H1 (cell line): ENCODE measurements around the gene TMEM45A. TPM values are rescaled to one million over a fixed set of nuclear protein-coding genes. Genes with fewer than 3 reads are reported as not detected.

ENCODE experiments used
- CTCF ChIA-PET: fragments of 300-600 bp; sonication (Branson Sonifier 250); formaldehyde crosslinking; loops from one replicate; lab custom pipeline; 2021; ENCODE audit not compliant: partially characterized antibody; lab: Charles Lee
- POLR2A ChIA-PET: fragments of 300-600 bp; sonication (Branson Sonifier 250); formaldehyde crosslinking; loops from one replicate; lab custom pipeline; 2021; ENCODE audit warnings: inconsistent platforms; ENCODE audit not compliant: partially characterized antibody; lab: Charles Lee
- DNase-seq, 2 experiments: peaks; one replicate each; pipeline versions ENCODE4 v3.0.0 to v3.0.0-alpha.2; 2010 to 2022; ENCODE audit warnings: low spot score in 2 of 2, low read depth in 1 of 2, mixed read lengths in 1 of 2
- FAIRE-seq: peaks from 2 replicates; lab custom pipeline; 2011; peaks lifted over from hg19 to GRCh38; lab: Jason Lieb, UNC
- H2AFZ ChIP-seq: 2 replicates; pipeline ENCODE4 v1.8.1; 2012; ENCODE audit warnings: low read length, inconsistent platforms
- H2AK5ac ChIP-seq: 2 replicates; pipeline ENCODE4 v1.6.1; 2013; ENCODE audit warnings: low read depth, low read length
- H2BK120ac ChIP-seq: replicated peaks from 2 replicates; pipeline ENCODE3; 2013; ENCODE audit warnings: low read depth, low read length, inconsistent platforms
- H2BK12ac ChIP-seq: 2 replicates; pipeline ENCODE4 v1.6.1; 2013; ENCODE audit warnings: low read depth, low read length
- H2BK15ac ChIP-seq: 2 replicates; pipeline ENCODE4 v1.6.1; 2013; ENCODE audit warnings: low read length
- H2BK20ac ChIP-seq: 2 replicates; pipeline ENCODE4 v1.6.1; 2013; ENCODE audit warnings: low read length
- H2BK5ac ChIP-seq: 2 replicates; pipeline ENCODE4 v1.6.1; 2013; ENCODE audit warnings: low read depth, low read length
- H3K14ac ChIP-seq: 2 replicates; pipeline ENCODE4 v1.6.1; 2013; ENCODE audit warnings: inconsistent platforms; ENCODE audit not compliant: insufficient read length
- H3K18ac ChIP-seq: 2 replicates; pipeline ENCODE4 v1.6.1; 2013; ENCODE audit warnings: low read length; ENCODE audit errors: extremely low read depth
- H3K23ac ChIP-seq: 2 replicates; pipeline ENCODE4 v1.6.1; 2013; ENCODE audit warnings: inconsistent platforms; ENCODE audit not compliant: insufficient read length
- H3K23me2 ChIP-seq: 2 replicates; pipeline ENCODE4 v1.6.1; 2013; ENCODE audit warnings: low read depth, low read length
- H3K27ac ChIP-seq: 2 replicates; pipeline ENCODE4 v1.6.1; 2011; ENCODE audit warnings: low read depth, low read length, inconsistent platforms
- H3K27me3 ChIP-seq, 4 experiments: replicated peaks in 1 of 4; 1 replicate in 1 of 4; 2 replicates in 3 of 4; pipeline versions ENCODE4 v1.6.1 to v1.8.1; 2011 to 2013; ENCODE audit warnings: low read length in 3 of 4, mild to moderate bottlenecking in 3 of 4, inconsistent platforms in 2 of 4, mixed read lengths in 2 of 4, moderate library complexity in 1 of 4; ENCODE audit not compliant: control insufficient read depth in 3 of 4, insufficient read depth in 3 of 4; ENCODE audit errors: extremely low read depth in 1 of 4
- H3K36me3 ChIP-seq, 4 experiments: 2 replicates each; pipeline versions ENCODE4 v1.6.1 to v1.8.1; 2011 to 2013; ENCODE audit warnings: mild to moderate bottlenecking in 4 of 4, low read length in 3 of 4, moderate library complexity in 2 of 4, control low read depth in 1 of 4, inconsistent platforms in 1 of 4; ENCODE audit not compliant: insufficient read depth in 4 of 4, control insufficient read depth in 2 of 4
- H3K4ac ChIP-seq: replicated peaks from 2 replicates; pipeline ENCODE3; 2013; ENCODE audit warnings: low read length, low read depth, mixed read lengths, inconsistent platforms; ENCODE audit not compliant: insufficient read length
- H3K4me1 ChIP-seq, 4 experiments: replicated peaks in 1 of 4; 1 replicate in 1 of 4; 2 replicates in 3 of 4; pipeline versions ENCODE4 v1.6.1 to v1.8.1; 2011 to 2013; ENCODE audit warnings: low read length in 3 of 4, inconsistent platforms in 2 of 4, mixed read lengths in 1 of 4; ENCODE audit not compliant: insufficient read depth in 4 of 4, control insufficient read depth in 3 of 4
- H3K4me2 ChIP-seq, 2 experiments: 2 replicates each; pipeline versions ENCODE4 v1.6.1 to v1.8.1; 2011 to 2013; ENCODE audit warnings: low read depth in 2 of 2, low read length in 2 of 2, control low read depth in 1 of 2, inconsistent platforms in 1 of 2, mild to moderate bottlenecking in 1 of 2; ENCODE audit not compliant: insufficient read depth in 1 of 2
- H3K4me3 ChIP-seq, 4 experiments: fragments of 200-600, 300-600 bp in 1 of 4; sonication (generic), shearing (Covaris generic), sonication (Bioruptor Twin) in 1 of 4; 2 replicates each; pipeline versions ENCODE4 v1.5.1 to v1.8.1; 2011 to 2016; ENCODE audit warnings: low read length in 4 of 4, low read depth in 3 of 4, control low read depth in 2 of 4, inconsistent platforms in 2 of 4, mild to moderate bottlenecking in 2 of 4, mixed read lengths in 1 of 4, moderate library complexity in 1 of 4; ENCODE audit not compliant: insufficient read depth in 2 of 4; ENCODE audit errors: extremely low read depth in 1 of 4
- H3K56ac ChIP-seq: replicated peaks from 2 replicates; pipeline ENCODE3; 2013; ENCODE audit warnings: low read depth, mild to moderate bottlenecking, mixed read lengths, low read length, inconsistent platforms; ENCODE audit not compliant: insufficient read length
- H3K79me1 ChIP-seq: 2 replicates; pipeline ENCODE4 v1.6.1; 2013; ENCODE audit warnings: low read depth, low read length, control low read depth
- H3K79me2 ChIP-seq, 2 experiments: 2 replicates each; pipeline versions ENCODE4 v1.6.1 to v1.8.1; 2012 to 2013; ENCODE audit warnings: low read length in 2 of 2, mild to moderate bottlenecking in 2 of 2, inconsistent platforms in 1 of 2; ENCODE audit not compliant: insufficient read depth in 2 of 2, control insufficient read depth in 1 of 2
- H3K9ac ChIP-seq, 4 experiments: replicated peaks in 1 of 4; 1 replicate in 1 of 4; 2 replicates in 3 of 4; pipeline versions ENCODE4 v1.6.1 to v1.8.1; 2011 to 2013; ENCODE audit warnings: low read depth in 3 of 4, low read length in 3 of 4, control low read depth in 2 of 4, mild to moderate bottlenecking in 2 of 4, moderate library complexity in 2 of 4, inconsistent platforms in 1 of 4; ENCODE audit errors: extremely low read depth in 1 of 4
- H3K9me3 ChIP-seq, 2 experiments: 2 replicates each; pipeline versions ENCODE4 v1.6.1 to v1.8.1; 2012 to 2013; ENCODE audit warnings: mild to moderate bottlenecking in 2 of 2, moderate library complexity in 2 of 2, control low read depth in 1 of 2, inconsistent platforms in 1 of 2, low read depth in 1 of 2, low read length in 1 of 2, mixed read lengths in 1 of 2; ENCODE audit not compliant: insufficient read depth in 2 of 2
- H4K20me1 ChIP-seq, 2 experiments: replicated peaks in 1 of 2; 2 replicates each; pipeline versions ENCODE3 to v1.8.1; 2011 to 2013; ENCODE audit warnings: inconsistent platforms in 2 of 2, low read length in 2 of 2, mild to moderate bottlenecking in 1 of 2; ENCODE audit not compliant: insufficient read depth in 2 of 2, control insufficient read depth in 1 of 2
- H4K5ac ChIP-seq: 2 replicates; pipeline ENCODE4 v1.6.1; 2013; ENCODE audit warnings: low read length, low read depth, mixed read lengths, inconsistent platforms; ENCODE audit not compliant: insufficient read length
- H4K8ac ChIP-seq: 2 replicates; pipeline ENCODE4 v1.8.0; 2013; ENCODE audit warnings: mild to moderate bottlenecking, moderate library complexity, low read length, inconsistent platforms; ENCODE audit not compliant: insufficient read depth; ENCODE audit errors: extremely low read depth
- H4K91ac ChIP-seq: replicated peaks from 2 replicates; pipeline ENCODE3; 2013; ENCODE audit warnings: low read length, mixed read lengths, inconsistent platforms; ENCODE audit not compliant: insufficient read length
- BACH1 ChIP-seq: IDR thresholded peaks from 2 replicates; pipeline ENCODE4 v1.6.1; 2012; ENCODE audit warnings: low read length, improper control_type of control experiment
- EP300 ChIP-seq, 2 experiments: IDR thresholded peaks; 1 replicate in 1 of 2; 2 replicates in 1 of 2; pipeline ENCODE4 v1.6.1; 2011 to 2012; ENCODE audit warnings: low read depth in 2 of 2, low read length in 2 of 2, mild to moderate bottlenecking in 2 of 2, borderline replicate concordance in 1 of 2, inconsistent platforms in 1 of 2, moderate library complexity in 1 of 2
- KDM5A ChIP-seq: fragments of 200-600 bp; IDR thresholded peaks from 2 replicates; pipeline ENCODE4 v1.7.1; 2012; ENCODE audit warnings: mild to moderate bottlenecking, low read length, inconsistent platforms, mixed read lengths
- MAFK ChIP-seq: IDR thresholded peaks from 2 replicates; pipeline ENCODE4 v1.6.1; 2012; ENCODE audit warnings: low read depth, mild to moderate bottlenecking, improper control_type of control experiment, low read length
- MAX ChIP-seq: IDR thresholded peaks from 2 replicates; pipeline ENCODE4 v1.6.1; 2012; ENCODE audit warnings: inconsistent platforms
- WGBS, 2 experiments: shearing (Covaris generic) in 1 of 2; methylation state at CpG; one replicate each; pipeline versions ENCODE4 v1.1.6 to v1.1.7; 2013 to 2015; ENCODE audit warnings: low lambda C conversion rate in 2 of 2, mixed read lengths in 2 of 2, inconsistent platforms in 1 of 2, low coverage in 1 of 2, missing lambda C conversion rate in 1 of 2; ENCODE audit not compliant: insufficient replicate concordance in 2 of 2, insufficient coverage in 1 of 2, insufficient read length in 1 of 2; ENCODE audit errors: extremely low coverage in 1 of 2, missing lambda C conversion rate in 1 of 2; 5-methylcytosine and 5-hydroxymethylcytosine counted together
- polyA plus RNA-seq, 7 experiments: library from polyadenylated mRNA; depleted of rRNA in 3 of 7; stranded (reverse) in 5 of 7; unstranded in 2 of 7; fragments of >200 nt in 5 of 7; fragments of 200-250 nt in 2 of 7; gene quantifications; 1 replicate in 5 of 7; 2 replicates in 1 of 7; 4 replicates in 1 of 7; pipeline versions ENCODE4 v1.2.1 to v1.2.3, GENCODE V29; 2011 to 2013; ENCODE audit warnings: missing spikeins in 2 of 7, mixed read lengths in 2 of 7
- total RNA-seq: library from RNA; stranded (reverse); fragmentation: NEBNext Ultra II Directional; extraction: Animal tissue kit (Norgen Biotek cat#: 25700); gene quantifications from 2 replicates; pipeline ENCODE4 v1.2.1, GENCODE V29; 2021

Gene TMEM45A
- total and polyA plus RNA-seq, 2 of the 8 experiments (the other 6 are each of a cell fraction or from before 2014, with no cell fraction given), result 12.9 to 14.2 TPM

GRCh38 chr3:100553618-100554372, 61.4 kb downstream of the TMEM45A start:
- H3K4me1 ChIP-seq, result no peaks in the 10 kb centered on the region
- H4K91ac ChIP-seq, result no peak overlapping the region
- no peak overlapping the region for H2BK5ac ChIP-seq
- TF ChIP-seq MAFK (no peak), BACH1 (no peak), EP300 (IDR thresholded peaks at IDR 0.05; ENCODE audit: borderline replicate concordance in 1 of 2, low read depth in 2 of 2, low read length in 2 of 2) (no peak), KDM5A (no peak), MAX (no peak)
- H3K23ac ChIP-seq, result no peak overlapping the region
- H3K9ac ChIP-seq, result no peak overlapping the region
- H3K79me1 ChIP-seq, result no peaks in the 10 kb centered on the region
- no peak overlapping the region for H2AFZ ChIP-seq
- no peak overlapping the region for H3K56ac ChIP-seq
- no peak overlapping the region for H2BK20ac ChIP-seq
- H3K27me3 ChIP-seq, result no peaks in the 10 kb centered on the region
- no peaks in the 10 kb centered on the region for H3K9me3 ChIP-seq
- no peak overlapping the region for H3K27ac ChIP-seq
- H3K23me2 ChIP-seq, result no peaks in the 10 kb centered on the region
- no peak overlapping the region for H4K8ac ChIP-seq
- H3K4me2 ChIP-seq, result no peak overlapping the region
- H4K5ac ChIP-seq, result no peak overlapping the region
- ChIA-PET POLR2A (no interaction called here), CTCF (no interaction called here)
- no peaks in the 10 kb centered on the region for H3K36me3 ChIP-seq
- no peak overlapping the region for H3K4ac ChIP-seq
- DNase-seq (no peak), FAIRE-seq (no peak)
- H2AK5ac ChIP-seq, result no peak overlapping the region
- H3K18ac ChIP-seq, result no peak overlapping the region
- no peak overlapping the region for H3K14ac ChIP-seq
- no peak overlapping the region for H2BK15ac ChIP-seq
- H4K20me1 ChIP-seq, result no peaks in the 10 kb centered on the region
- H2BK12ac ChIP-seq, result no peak overlapping the region
- H2BK120ac ChIP-seq, result no peak overlapping the region
- H3K79me2 ChIP-seq, result no peaks in the 10 kb centered on the region
- WGBS, 2 experiments, result 76% methylated on average over 3 of the region's 3 CpGs; no CpG with 5 or more reads in 1 of the 2 experiments
- no peak overlapping the region for H3K4me3 ChIP-seq
